Loucy (cell line): ENCODE results near the gene SLC6A9.

Source experiments
- H2AFZ ChIP-seq: fragments of 200-600 bp; sonication (generic); 2 replicates; pipeline ENCODE4 v1.6.0; 2016; ENCODE audit warnings: antibody characterized with exemption, mild to moderate bottlenecking, low read length, moderate library complexity
- H3F3A ChIP-seq: fragments of 200-600 bp; 2 replicates; pipeline ENCODE4 v1.6.0; 2016; ENCODE audit warnings: antibody characterized with exemption, low read depth, mild to moderate bottlenecking
- H3K27me3 ChIP-seq: fragments of 200-600 bp; sonication (generic); 2 replicates; pipeline ENCODE4 v1.6.1; 2014; ENCODE audit warnings: low read length, mild to moderate bottlenecking; ENCODE audit not compliant: insufficient read depth, poor library complexity, severe bottlenecking
- H3K36me3 ChIP-seq: fragments of 200-600 bp; sonication (generic); 2 replicates; pipeline ENCODE4 v1.6.1; 2016; ENCODE audit warnings: low read length; ENCODE audit not compliant: insufficient read depth
- H3K4me1 ChIP-seq: fragments of 200-600 bp; sonication (generic); 2 replicates; pipeline ENCODE4 v1.5.1; 2014; ENCODE audit warnings: low read length, mild to moderate bottlenecking; ENCODE audit not compliant: insufficient read depth, poor library complexity, severe bottlenecking
- H3K4me2 ChIP-seq: fragments of 200-600 bp; sonication (generic); 2 replicates; pipeline ENCODE4 v1.6.0; 2014; ENCODE audit warnings: antibody characterized with exemption, low read length, low read depth, mild to moderate bottlenecking; ENCODE audit not compliant: poor library complexity, severe bottlenecking
- H3K4me3 ChIP-seq: fragments of 200-600 bp; sonication (generic); 2 replicates; pipeline ENCODE4 v1.5.1; 2014; ENCODE audit warnings: low read length, mild to moderate bottlenecking, mixed read lengths; ENCODE audit not compliant: poor library complexity, severe bottlenecking
- H3K79me2 ChIP-seq: fragments of 200-600 bp; sonication (generic); 2 replicates; pipeline ENCODE4 v1.6.1; 2014; ENCODE audit warnings: low read length; ENCODE audit not compliant: insufficient read depth
- H3K9ac ChIP-seq: fragments of 200-600 bp; sonication (generic); 2 replicates; pipeline ENCODE4 v1.6.0; 2014; ENCODE audit warnings: mild to moderate bottlenecking, low read depth, low read length, moderate library complexity; ENCODE audit not compliant: poor library complexity, severe bottlenecking
- H3K9me2 ChIP-seq: fragments of 200-600 bp; sonication (generic); replicated peaks from 2 replicates; pipeline ENCODE4 v1.6.1; 2016; ENCODE audit warnings: low read depth, low read length, mixed read lengths
- H3K9me3 ChIP-seq: fragments of 200-600 bp; sonication (generic); 2 replicates; pipeline ENCODE4 v1.6.1; 2014; ENCODE audit warnings: mild to moderate bottlenecking, antibody characterized with exemption, low read length, low read depth; ENCODE audit not compliant: insufficient read depth
- H4K20me1 ChIP-seq: fragments of 200-600 bp; sonication (generic); 2 replicates; pipeline ENCODE4 v1.6.0; 2014; ENCODE audit warnings: antibody characterized with exemption, low read length, mild to moderate bottlenecking; ENCODE audit not compliant: insufficient read depth, poor library complexity, severe bottlenecking
- EZH2phosphoT487 ChIP-seq: fragments of 200-600 bp; IDR thresholded peaks from 2 replicates; pipeline ENCODE4 v1.6.1; 2018; ENCODE audit warnings: antibody characterized with exemption, mild to moderate bottlenecking, moderate library complexity, borderline replicate concordance
- TF ChIP-seq, protein P1 (sequence below): fragments of 200-600 bp; sonication (generic); conservative IDR thresholded peaks from 2 replicates; pipeline ENCODE4 v1.5.1; 2014; ENCODE audit warnings: mild to moderate bottlenecking, antibody characterized with exemption, low read length

SLC6A9 gene

DNA sequence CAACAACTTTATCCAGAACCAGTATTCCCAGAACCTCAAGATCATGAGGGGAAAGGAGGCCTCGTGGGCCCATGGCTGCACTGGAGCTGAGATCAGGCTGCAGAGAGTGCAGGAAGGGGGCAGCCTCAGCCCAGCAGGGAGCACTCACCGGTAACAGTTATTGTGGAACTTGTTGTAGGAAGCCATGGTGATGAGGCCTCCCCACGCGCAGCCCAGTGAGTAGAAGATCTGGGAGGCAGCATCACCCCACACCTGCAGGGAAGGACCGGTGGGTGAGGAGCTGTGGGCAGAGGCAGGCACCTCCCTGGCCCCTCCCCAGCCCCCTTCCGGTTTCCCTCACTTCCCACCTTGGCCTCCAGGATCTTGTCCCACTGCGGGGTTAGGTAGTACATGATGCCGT is 29.1 kb downstream of the SLC6A9 start:
- Histone ChIP-seq H3K27me3 (no peaks in the 10 kb centered on the region), H3K9me2 (no peaks in the 10 kb centered on the region), H3K4me1 (no peaks in the 10 kb centered on the region), H2AFZ (no peak overlapping the region), H3K9ac (no peak overlapping the region), H3F3A (no peaks in the 10 kb centered on the region), H3K36me3 (no peaks in the 10 kb centered on the region), H3K4me3 (no peak overlapping the region), H3K4me2 (no peak overlapping the region), H3K79me2 (no peaks in the 10 kb centered on the region), H4K20me1 (no peaks in the 10 kb centered on the region), H3K9me3 (no peaks in the 10 kb centered on the region)
- TF ChIP-seq EZH2phosphoT487 = no peak
- TF ChIP-seq, protein P1, sequence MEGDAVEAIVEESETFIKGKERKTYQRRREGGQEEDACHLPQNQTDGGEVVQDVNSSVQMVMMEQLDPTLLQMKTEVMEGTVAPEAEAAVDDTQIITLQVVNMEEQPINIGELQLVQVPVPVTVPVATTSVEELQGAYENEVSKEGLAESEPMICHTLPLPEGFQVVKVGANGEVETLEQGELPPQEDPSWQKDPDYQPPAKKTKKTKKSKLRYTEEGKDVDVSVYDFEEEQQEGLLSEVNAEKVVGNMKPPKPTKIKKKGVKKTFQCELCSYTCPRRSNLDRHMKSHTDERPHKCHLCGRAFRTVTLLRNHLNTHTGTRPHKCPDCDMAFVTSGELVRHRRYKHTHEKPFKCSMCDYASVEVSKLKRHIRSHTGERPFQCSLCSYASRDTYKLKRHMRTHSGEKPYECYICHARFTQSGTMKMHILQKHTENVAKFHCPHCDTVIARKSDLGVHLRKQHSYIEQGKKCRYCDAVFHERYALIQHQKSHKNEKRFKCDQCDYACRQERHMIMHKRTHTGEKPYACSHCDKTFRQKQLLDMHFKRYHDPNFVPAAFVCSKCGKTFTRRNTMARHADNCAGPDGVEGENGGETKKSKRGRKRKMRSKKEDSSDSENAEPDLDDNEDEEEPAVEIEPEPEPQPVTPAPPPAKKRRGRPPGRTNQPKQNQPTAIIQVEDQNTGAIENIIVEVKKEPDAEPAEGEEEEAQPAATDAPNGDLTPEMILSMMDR = no peak

- H2AFZ ChIP-seq = no peak overlapping the region
- H3K9me2 ChIP-seq = no peaks in the 10 kb centered on the region
- no peaks in the 10 kb centered on the region for H3K9me3 ChIP-seq
- no peaks in the 10 kb centered on the region for H3K4me1 ChIP-seq
- H3F3A ChIP-seq = no peaks in the 10 kb centered on the region
- no peak overlapping the region for H3K4me2 ChIP-seq
- TF ChIP-seq EZH2phosphoT487 = no peak
- TF ChIP-seq, protein P1 = no peak
- H3K79me2 ChIP-seq = no peaks in the 10 kb centered on the region
- H3K36me3 ChIP-seq = no peaks in the 10 kb centered on the region
- no peak overlapping the region for H3K4me3 ChIP-seq
- no peaks in the 10 kb centered on the region for H3K27me3 ChIP-seq
- H4K20me1 ChIP-seq = no peaks in the 10 kb centered on the region
- no peak overlapping the region for H3K9ac ChIP-seq
These were observed 31.1 kb downstream of the SLC6A9 start for GRCh38 chr1:44000122-44000665.

DNA sequence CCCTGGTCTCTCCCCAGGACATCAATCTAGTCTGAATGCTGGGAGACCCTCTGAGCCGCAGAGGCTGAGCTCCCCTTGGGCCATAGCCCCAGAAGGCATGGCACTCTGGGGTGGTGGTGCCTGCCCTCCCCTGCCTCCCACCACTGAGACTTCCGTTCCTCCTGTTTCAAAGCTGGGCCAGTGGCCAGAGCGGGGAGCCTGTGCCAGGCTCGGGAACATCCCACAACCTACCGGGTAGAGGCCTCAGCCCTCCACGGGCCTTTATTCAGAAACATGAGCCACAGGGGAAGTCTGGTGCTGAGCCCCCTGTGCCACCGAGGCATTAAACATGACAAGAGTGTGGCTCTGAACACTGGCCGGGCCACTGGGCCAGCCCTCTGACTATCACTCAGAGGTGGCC is 31.8 kb downstream of the SLC6A9 start:
- H3K4me1 ChIP-seq = no peaks in the 10 kb centered on the region
- H3K79me2 ChIP-seq = no peaks in the 10 kb centered on the region
- no peaks in the 10 kb centered on the region for H3K36me3 ChIP-seq
- H4K20me1 ChIP-seq = no peaks in the 10 kb centered on the region
- no peaks in the 10 kb centered on the region for H3F3A ChIP-seq
- no peak overlapping the region for H2AFZ ChIP-seq
- H3K4me3 ChIP-seq = no peak overlapping the region
- H3K9me2 ChIP-seq = no peaks in the 10 kb centered on the region
- H3K9ac ChIP-seq = no peak overlapping the region
- no peaks in the 10 kb centered on the region for H3K27me3 ChIP-seq
- no peaks in the 10 kb centered on the region for H3K9me3 ChIP-seq
- H3K4me2 ChIP-seq = no peak overlapping the region
- no peak for TF ChIP-seq EZH2phosphoT487
- TF ChIP-seq, protein P1 = no peak
